ENCODE results near the gene COL2A1. TPM values are rescaled to one million over a fixed set of nuclear protein-coding genes. Genes with fewer than 3 reads are reported as not detected.

Gene COL2A1
- total RNA-seq, 1 donor from 2014 or later: not detected

DNA sequence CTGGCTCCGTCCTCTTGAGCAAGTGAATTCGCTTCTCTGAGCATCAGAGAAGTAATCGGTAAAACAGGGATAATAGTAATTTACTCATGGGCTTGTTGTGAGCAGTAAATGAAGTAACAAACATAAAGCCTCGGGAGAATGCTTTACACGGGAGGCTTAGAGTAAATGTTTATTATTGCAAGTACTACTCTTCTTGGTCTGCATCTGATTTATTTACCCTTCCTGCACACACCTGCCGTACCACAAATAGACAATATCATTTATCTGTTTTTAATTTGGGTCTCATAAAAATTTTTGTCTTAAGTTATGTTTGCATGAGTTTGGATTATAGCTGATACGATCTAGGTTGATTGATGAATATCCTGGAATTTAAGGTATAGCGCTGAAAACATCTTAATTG is 7.8 kb upstream of the COL2A1 start:
- no peak for DNase-seq (ENCODE audit: low read depth in 2 of 2)

DNA sequence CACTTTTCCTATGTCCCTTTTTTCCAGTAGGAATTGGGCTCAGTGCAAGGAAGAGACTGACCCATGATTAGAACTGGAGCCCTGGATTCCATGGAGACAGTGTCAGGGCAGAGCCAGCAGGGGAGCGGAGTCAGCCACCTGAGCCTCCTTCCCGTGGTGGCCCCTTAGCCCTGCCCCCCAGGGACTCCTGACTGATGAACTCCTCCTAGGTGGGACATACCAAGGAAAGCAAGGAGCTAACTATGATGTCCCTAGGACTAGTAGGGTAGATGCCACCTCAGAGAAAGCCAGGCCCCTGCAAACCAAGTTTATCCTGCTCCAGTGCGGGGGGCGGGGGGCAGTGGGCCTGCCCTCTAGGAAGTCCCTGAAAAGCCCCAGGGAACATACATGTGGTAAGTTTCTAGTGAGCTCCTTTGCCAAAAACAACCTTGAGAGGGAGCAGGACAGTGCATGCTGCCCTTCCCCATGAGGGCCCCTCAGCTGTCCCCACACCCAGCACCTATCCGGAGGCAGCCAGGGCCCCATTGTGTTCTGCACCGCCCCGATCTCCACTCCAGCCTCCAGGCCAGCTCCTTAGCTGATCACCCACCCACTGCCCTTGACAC is 6.2 kb upstream of the COL2A1 start:
- no peak for DNase-seq (ENCODE audit: low read depth in 2 of 2)

DNA sequence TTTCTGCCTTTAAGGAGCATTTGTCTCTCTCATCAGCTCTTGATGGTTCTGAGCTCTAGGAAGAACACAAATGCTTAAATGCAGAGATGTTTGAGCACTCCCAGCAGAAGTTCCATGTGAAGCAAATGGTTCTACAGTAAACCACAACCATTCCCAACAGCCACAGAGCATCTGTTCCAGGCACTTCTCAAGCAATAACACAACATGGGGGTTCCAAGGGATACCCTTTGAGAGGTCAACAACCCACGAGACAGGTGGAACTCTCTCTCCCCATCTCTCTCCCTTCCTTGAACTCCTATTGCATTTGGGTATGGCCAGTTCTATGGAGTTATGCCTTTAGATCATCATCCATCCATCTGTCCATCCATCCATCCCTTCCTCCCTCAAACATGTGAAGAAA is 5.2 kb upstream of the COL2A1 start:
- no peak for DNase-seq (ENCODE audit: low read depth in 2 of 2)

DNA sequence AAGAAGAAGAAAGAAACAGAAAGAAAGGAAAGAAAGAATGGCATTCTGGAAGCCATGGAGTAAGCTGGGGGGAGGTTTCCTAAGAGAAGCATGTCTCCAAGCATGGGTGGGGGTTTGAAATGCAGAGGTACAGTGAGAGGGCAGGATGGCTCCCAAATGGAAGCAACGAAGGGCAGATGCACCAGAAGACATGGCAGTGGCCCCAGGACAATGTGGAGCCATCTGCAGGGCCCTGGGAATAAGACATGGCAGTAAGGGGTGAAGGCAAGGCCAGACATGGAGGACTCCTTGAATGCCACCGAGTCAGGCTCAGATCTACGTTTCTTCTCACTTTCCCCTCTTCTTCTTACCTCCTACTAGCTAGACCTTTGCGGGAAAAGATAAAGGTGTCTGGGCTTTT is 4.7 kb upstream of the COL2A1 start:
- no peak for DNase-seq (ENCODE audit: low read depth in 2 of 2)

DNA sequence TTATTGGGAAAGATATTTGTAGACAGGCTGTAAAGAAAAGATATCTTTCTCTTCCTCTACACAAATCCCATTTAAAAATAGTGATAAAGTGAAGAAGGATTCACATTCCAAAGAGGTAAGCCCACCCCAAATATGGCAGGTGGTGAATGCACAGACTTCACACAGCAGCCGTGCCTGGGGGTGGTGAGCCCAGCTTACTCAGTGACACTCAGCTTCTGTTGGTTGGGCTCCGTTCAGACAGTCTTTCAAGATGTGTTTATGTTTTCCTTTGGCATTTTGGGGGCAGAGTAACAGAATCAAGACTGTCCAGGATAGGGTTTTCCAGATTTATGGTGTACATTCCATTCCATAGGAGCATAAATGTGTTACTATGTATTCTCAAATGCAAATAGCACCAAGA is 4.1 kb upstream of the COL2A1 start:
- no peak for DNase-seq (ENCODE audit: low read depth in 2 of 2)

DNA sequence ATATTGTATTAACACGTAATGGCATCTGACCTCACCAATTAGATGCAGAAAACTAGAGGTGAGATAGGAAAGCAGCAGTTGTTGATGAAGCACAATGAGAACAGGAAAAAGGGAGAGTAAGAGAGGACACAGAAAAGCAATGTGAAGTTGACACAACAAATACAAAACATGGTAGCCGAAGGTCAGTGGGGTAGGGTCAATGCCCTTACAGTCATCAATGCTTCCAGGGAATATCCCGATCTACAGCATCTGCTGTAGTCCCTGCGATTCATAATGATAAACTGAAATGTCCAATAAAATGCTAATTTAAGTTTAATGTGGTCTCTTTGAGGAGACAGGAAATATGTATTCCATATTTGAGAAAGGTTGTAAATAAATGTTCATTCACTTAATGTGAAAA is 2.9 kb upstream of the COL2A1 start:
- no peak for DNase-seq (ENCODE audit: low read depth in 2 of 2)

DNA sequence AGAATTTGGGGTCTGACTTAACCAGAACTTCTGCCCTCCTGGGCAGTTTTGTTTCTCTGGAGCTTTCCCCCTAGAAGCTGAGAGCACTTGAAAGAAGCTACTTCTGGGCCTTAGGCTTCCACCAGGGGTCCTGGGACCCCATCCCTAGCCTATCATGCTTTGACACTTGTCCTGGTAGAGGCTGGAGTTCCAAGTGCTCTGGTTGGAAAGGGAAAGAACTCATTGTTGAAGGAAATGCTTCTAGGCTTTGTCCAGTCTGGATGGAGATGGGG is 1.4 kb upstream of the COL2A1 start:
- DNase-seq (ENCODE audit: low read depth in 2 of 2): no peak

DNA sequence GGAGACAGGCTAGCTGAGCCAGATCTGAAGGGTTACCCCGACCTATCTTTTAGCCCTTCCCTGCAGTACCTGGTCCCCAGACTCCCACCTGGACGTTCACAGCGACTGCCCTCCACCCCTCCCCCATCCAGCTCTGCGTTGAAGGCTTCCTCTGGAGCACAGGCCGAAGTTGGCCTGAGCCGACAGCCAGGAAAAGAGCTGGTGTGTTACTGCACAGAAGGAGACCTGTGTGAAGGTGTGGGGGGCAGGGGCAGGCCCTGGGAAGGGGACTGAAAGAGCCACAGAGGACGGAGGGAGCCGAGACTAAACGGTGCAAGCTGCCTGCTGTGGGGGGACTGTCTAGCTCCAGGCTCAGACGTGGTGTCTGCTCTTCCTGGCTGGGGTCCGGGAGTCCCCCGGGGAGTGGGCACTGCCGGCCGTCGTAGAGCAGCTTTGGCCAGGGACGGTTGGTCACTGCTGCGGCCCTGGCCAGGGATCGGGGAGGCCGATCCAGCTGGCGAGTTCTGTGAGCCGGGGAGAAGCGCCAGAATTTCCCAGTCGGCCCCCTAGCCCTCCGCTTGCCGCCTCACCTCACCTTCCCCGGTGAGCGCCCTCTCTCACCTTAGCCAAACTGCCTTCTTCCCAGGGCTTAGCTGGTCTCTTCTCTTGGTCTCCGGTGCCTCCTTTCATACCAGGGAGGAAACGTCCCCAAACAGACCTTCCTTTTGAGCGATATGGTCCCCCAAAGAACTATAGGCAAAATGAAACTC is 899 bp upstream of the COL2A1 start:
- no peak for DNase-seq (ENCODE audit: low read depth in 2 of 2)

DNA sequence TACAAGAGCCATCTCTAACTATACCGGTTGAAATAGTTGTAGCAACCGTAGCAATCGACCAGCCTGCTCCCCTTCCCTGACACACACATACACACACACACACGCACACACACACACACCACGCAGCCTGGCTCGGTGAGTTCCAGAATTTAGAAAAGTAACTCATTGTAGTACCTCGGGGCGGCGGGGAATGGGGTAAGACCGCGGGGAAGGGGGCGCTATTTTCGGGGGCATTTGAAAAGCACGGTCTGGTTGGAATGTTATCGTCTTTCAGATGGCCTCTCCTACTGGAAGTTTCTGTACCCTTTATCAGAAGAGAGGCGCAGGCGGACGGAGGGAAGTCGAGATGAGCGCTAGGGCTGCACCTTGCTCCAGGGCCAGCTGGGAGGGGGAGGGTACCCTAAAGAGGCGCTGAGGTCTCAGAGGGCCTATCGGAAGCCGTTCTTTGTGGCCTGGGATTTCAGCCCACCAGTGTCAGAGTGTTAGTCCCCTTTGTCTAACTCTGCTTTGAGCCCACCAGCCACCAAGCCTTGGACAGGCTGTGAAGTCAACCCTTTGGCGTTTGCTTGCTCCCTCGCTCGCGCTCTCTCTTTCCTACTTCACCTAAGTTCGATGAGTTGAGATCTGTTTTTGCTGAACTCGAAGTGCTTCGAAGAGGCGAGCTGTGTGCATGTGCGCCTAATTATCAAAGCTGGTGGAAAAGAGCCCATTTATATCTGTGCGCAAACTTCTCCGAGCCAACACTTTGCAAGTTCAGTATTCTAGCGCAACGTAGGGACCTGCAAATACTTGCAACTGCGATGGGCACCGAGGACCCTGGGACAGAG is 837 bp downstream of the COL2A1 start:
- DNase-seq (ENCODE audit: low read depth in 2 of 2): peak in 1 of 2 donors; percentile 8

DNA sequence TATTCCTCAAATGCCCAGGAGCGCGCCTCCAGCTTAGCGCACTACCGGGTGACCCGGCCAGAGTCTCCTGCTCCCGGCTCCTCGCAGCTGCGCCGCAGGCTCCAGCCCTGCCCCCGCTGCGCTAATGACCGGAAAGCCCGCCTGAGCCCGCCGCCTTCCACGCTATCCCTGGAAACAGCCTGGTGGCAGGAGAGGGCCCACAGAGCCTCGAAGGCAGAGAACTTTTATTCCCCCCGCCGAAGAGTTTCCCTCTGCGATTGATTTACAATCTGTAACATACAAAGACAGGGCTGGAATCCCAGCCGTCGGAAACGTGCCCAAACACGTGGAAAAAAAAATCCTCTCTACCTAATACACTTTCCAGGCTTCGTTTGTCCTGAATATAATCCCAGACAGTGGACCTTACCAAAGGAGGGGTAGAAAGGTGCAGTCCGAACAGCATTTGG is 1.5 kb downstream of the COL2A1 start:
- DNase-seq (ENCODE audit: low read depth in 2 of 2): peak; percentile 34 to 57

DNA sequence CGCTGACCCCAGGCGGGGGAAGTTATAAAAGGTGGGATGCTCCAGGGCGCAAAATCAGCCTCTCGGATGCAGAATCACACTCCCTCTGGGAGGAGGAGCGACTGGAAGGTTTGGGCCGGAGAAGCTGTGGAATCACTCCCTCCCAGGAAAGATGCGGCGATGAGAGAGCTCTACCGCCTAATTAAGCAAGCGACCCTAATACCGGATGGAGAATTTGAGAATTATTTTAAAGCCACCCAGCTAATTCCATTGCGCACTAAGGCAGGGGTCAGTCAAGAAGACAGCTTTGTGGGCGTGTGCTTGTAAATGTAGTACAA is 1.9 kb downstream of the COL2A1 start:
- no peak for DNase-seq (ENCODE audit: low read depth in 2 of 2)

DNA sequence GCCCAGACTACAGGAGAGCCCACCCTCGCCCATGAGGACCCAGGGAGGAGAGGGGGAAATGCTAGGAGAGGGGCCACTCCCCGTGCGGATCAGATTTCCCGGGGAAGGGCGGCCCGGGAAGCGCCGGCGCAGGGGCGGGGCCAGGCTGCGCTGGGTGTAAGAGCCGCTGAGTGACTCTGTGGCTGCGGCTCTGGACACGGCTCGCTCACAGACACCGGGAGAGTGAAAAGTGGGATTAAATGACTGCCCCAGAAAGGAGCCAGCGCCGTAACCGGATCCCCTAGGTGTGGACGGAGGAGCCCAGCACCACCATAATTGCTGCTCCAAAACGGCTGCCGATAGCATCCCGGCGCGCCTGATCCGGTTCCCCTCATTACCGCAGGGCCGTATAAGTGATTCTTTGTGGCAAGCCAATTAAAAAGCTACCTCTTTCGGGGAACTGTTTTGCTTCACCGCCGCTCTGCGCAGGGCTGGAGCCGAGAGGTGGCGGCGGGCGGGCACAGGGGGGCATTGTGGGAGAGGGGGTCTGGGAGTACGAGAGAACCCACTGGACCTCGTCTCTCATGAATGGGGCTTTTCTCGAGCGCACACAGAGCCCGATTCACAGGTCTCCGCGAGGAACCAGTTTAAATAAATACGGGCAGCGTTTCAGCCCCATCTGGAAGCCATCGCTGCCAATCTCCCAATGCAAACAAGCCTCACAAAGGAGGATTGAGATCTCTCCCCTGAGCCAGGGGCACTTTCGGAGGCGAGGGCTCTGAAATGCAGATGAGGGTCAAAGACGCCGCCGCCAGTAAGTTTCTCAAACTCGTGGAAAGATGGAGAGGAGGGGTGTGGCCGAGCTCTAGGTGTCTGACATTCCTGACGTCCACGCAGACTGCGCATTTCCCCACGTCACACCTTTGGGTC is 2.5 kb downstream of the COL2A1 start:
- peak in 1 of 2 donors; percentile 52 for DNase-seq (ENCODE audit: low read depth in 2 of 2)

DNA sequence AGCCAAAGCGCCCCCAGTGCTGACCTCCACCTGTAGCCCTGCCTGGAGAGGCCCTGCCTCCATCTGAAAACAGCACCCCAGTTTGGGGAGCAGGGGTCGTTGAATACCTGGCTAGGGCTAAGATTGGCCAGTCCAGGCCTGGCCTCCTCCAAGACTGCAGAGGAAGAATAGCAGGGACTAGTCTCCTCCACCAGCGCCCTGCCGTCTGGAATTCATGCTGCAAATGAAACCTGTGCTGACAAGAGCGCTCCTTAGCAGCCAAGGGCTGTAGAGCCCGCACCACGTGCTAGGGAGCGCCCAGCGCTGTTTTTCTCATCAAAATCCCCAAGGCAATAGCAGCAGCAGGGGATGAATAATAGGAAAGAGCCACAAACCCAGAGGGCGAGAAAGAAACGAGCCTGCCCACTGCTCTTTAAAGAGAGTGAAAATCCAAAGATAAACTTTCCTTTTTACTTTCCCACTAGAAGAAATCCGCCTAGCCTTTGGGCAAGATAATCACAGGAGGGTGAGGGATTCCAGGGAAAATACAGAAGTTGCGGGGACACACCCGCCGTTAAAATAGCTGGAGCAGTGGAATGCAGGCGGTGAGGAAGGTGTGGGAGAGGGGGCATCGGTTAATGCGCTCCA is 3.3 kb downstream of the COL2A1 start:
- DNase-seq (ENCODE audit: low read depth in 2 of 2): peak in 1 of 2 donors; percentile 66

DNA sequence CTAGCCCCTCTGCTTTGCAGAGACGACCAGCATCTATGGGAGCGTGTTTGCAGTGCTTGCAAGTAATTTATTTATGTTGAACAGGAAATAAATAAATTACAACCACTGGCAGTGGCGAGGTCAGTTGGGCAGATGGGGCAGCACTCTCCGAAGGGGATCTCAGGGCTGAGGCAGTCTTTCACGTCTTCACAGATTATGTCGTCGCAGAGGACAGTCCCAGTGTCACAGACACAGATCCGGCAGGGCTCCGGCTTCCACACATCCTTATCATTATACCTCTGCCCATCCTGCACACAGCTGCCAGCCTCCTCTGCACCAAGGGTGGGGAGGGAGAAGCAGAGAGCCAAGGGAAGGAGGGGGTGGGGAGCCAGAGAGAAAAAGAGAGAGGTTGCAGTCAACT is 4.5 kb downstream of the COL2A1 start:
- DNase-seq (ENCODE audit: low read depth in 2 of 2): no peak

DNA sequence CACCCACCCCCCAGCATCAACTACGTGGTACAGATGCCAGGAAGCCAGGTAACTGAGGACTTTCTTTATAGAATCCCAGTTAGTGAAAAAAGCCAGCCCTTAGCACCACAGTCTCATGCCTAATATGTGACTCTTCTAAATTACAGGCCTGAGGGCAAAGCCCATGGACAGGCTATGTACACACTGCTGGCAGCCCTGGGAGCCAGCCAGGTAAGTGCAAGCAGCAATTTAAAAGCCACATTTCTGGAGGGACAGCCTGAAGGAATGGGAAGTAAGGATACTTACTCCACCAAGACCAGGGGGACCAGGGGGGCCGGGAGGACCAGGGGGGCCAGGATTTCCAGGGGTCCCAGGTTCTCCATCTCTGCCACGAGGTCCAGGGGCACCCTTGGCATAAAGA is 7.0 kb downstream of the COL2A1 start:
- no peak for DNase-seq (ENCODE audit: low read depth in 2 of 2)

DNA sequence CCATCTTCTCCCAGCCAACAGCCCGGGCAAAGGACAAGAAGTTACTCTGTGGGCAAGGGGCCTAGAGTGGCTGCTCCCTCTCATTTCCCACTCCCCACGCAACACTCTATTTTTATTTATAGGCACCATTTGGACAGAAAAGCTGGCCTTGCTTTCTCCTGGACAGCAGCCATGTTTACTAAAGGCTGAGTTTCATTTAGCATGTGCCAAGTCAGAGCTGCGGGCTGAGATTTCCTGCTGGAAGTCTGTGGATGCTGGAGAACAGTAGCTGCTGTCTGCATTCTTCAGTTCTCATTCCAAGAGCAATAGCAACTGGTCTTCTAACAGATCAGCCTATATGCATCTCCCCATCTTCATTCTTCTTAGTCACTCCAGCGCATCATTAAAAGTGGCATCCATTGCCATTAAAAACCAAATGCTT is 8.3 kb downstream of the COL2A1 start:
- peak in 1 of 2 donors; percentile 50 for DNase-seq (ENCODE audit: low read depth in 2 of 2)

DNA sequence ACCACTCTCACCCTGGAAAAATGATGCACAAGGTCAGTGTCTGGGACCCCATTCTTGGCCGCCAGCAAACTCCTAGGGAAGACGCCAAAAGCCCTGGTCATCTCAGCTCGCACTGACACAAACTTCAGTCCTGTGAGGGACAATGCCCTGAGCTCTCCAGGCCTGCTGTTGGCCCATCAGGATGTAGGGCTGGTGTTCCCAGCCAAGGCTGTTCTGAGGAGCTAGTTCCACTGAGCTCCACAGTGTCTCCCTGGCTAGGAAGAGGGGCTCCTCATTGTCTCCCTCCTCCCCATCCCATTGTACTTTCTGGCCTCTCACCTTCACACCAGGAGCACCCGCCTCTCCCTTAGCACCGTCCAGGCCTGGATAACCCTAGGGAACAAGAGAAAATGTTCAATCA is 10.8 kb downstream of the COL2A1 start:
- DNase-seq (ENCODE audit: low read depth in 2 of 2): no peak

DNA sequence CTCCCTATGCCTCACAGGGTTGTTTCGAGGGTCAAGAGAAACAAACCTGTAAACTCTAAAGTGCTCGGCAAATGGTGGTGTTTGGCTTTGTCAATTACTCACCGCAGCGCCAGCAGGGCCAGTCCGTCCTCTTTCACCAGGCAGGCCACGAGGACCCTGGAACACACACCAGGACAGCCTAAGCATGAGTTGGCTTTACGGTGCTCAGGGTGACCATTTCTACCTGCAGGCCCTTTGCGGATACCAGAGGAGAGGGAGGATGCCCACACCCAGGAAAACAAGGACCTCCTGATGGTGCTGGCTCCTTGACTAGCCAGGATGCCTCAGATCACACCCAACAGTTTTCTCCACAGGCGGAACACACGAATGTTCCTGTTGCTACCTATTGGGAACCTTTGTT is 11.5 kb downstream of the COL2A1 start:
- DNase-seq (ENCODE audit: low read depth in 2 of 2): no peak

DNA sequence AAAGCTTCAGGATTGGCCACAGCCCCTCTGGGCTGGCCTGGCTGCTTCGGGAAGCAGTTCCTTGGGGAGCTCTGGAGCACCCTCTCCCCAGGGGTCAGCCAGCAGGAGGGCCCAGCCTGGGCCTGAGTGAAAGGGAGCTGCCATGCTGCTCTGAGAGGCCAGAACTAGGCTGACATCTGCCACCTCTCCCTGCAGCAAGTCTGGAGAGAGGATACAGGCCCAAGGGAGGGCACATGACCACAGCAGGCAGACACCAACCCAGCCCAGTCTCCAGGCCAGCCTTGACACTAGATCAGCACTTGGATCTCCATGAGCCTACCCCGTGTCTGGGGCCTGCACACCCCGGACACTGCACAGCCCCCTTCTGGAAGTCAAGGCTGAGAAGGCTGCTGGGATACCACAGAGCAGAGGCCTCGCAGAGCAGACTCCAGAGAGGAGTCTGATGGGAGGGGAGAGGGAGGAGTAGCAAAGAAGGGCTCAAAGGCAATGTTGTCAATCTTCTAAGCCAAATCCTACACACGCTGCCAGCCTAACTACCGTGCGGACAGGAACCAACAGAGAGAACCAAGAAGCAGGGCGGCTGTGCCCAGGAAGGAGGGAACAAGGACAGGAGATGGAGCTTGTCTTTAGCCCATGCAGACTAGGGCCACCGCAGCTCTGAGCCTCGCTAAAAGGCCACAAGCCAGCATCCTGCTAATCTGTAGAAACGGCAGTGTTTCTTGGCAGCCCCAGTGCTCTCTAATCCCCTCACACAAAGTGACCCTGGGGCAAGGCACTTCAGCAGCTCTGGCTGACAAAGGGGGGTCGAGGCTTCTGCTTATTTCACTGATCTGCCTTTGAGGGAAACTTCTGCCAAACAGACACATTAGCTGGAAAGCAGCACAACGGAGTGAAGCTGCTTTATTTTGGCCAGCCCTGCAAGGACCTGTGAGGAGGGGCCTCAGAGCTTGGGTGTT is 12.9 kb downstream of the COL2A1 start:
- DNase-seq (ENCODE audit: low read depth in 2 of 2): no peak

All from lung microvascular endothelial cell (primary cell).